ENCODE data around the gene BORA.

DNA sequence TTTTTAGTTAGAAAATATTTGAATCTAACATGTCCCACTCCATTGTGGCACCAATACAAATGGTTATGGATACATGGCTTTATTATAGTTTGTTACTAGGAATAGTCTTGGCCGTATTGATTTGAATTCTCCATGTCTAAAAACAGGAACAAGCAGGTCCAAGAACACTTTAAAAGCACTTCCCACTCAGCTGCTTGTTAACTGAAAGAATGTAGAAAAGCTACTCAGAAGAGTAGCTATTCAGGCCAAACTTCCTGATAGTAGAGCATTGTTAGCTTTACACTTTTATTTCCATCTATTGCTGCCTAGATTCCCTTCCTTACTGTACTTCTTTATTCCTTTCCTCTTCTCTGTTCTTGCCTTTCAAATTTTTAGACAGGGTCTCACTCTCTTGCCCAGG, 61.1 kb downstream of the BORA start:
- no peak for TF ChIP-seq POLR2A (IDR thresholded peaks at IDR 0.05)
- TF ChIP-seq, protein P1, sequence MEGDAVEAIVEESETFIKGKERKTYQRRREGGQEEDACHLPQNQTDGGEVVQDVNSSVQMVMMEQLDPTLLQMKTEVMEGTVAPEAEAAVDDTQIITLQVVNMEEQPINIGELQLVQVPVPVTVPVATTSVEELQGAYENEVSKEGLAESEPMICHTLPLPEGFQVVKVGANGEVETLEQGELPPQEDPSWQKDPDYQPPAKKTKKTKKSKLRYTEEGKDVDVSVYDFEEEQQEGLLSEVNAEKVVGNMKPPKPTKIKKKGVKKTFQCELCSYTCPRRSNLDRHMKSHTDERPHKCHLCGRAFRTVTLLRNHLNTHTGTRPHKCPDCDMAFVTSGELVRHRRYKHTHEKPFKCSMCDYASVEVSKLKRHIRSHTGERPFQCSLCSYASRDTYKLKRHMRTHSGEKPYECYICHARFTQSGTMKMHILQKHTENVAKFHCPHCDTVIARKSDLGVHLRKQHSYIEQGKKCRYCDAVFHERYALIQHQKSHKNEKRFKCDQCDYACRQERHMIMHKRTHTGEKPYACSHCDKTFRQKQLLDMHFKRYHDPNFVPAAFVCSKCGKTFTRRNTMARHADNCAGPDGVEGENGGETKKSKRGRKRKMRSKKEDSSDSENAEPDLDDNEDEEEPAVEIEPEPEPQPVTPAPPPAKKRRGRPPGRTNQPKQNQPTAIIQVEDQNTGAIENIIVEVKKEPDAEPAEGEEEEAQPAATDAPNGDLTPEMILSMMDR (IDR thresholded peaks at IDR 0.05): no peak
